SK-N-SH (cell line): ENCODE data around the gene FAM124A. TPM values are rescaled to one million over a fixed set of nuclear protein-coding genes. Genes with fewer than 3 reads are reported as not detected.

Experiments used
- CTCF ChIA-PET: fragments of 300-600, 350-600 bp; formaldehyde crosslinking; extraction: SDS; loops from one replicate; lab custom pipeline; 2021; lab: Yijun Ruan, JAX
- POLR2A ChIA-PET: fragments of 350-600 bp; sonication (Branson Sonifier 250); formaldehyde crosslinking; extraction: SDS; loops from one replicate; lab custom pipeline; 2020; ENCODE audit warnings: antibody characterized with exemption, inconsistent platforms; lab: Yijun Ruan, JAX
- DNase-seq: peaks from one replicate; pipeline ENCODE4 v3.0.0; 2012
- H2AFZ ChIP-seq: fragments of 200-600 bp; sonication (generic); 2 replicates; pipeline ENCODE4 v1.8.1; 2016; ENCODE audit warnings: antibody characterized with exemption, mild to moderate bottlenecking, low read depth
- H3F3A ChIP-seq: fragments of 200-600 bp; sonication (generic); replicated peaks from 2 replicates; pipeline ENCODE3; 2016; ENCODE audit warnings: antibody characterized with exemption, mild to moderate bottlenecking; ENCODE audit not compliant: insufficient read depth
- H3K27ac ChIP-seq, 2 experiments: fragments of 200-500 bp in 1 of 2; fragments of 200-600 bp in 1 of 2; sonication (Bioruptor generic) in 1 of 2; sonication (generic), shearing (Covaris generic) in 1 of 2; 2 replicates each; pipeline versions ENCODE4 v1.5.1 to v1.6.1; 2014 to 2016; ENCODE audit warnings: low read depth in 2 of 2, inconsistent platforms in 1 of 2, low read length in 1 of 2, mild to moderate bottlenecking in 1 of 2, mixed read lengths in 1 of 2
- H3K27me3 ChIP-seq: fragments of 200-600 bp; sonication (generic), shearing (Covaris generic); 2 replicates; pipeline ENCODE4 v1.6.1; 2016; ENCODE audit warnings: mixed run types; ENCODE audit not compliant: insufficient read depth
- H3K36me3 ChIP-seq, 2 experiments: fragments of 200-500 bp in 1 of 2; fragments of 200-600 bp in 1 of 2; sonication (Bioruptor generic) in 1 of 2; sonication (generic) in 1 of 2; replicated peaks in 1 of 2; 2 replicates each; pipeline versions ENCODE3 to v1.5.1; 2014 to 2016; ENCODE audit warnings: low read length in 1 of 2, mild to moderate bottlenecking in 1 of 2; ENCODE audit not compliant: insufficient read depth in 2 of 2, control insufficient read depth in 1 of 2
- H3K4me1 ChIP-seq, 2 experiments: fragments of 200-500 bp in 1 of 2; fragments of 200-600 bp in 1 of 2; sonication (Bioruptor generic) in 1 of 2; sonication (generic), shearing (Covaris generic) in 1 of 2; 2 replicates each; pipeline versions ENCODE4 v1.5.1 to v1.6.1; 2014 to 2016; ENCODE audit warnings: low read depth in 1 of 2, low read length in 1 of 2, mixed run types in 1 of 2; ENCODE audit not compliant: insufficient read depth in 2 of 2, control insufficient read depth in 1 of 2
- H3K4me2 ChIP-seq: fragments of 200-600 bp; sonication (generic), shearing (Covaris generic); 2 replicates; pipeline ENCODE4 v1.6.1; 2017; ENCODE audit warnings: mixed run types
- H3K4me3 ChIP-seq, 2 experiments: fragments of 200-500 bp in 1 of 2; fragments of 200-600 bp in 1 of 2; sonication (Bioruptor generic) in 1 of 2; sonication (generic), shearing (Covaris generic) in 1 of 2; 2 replicates each; pipeline versions ENCODE4 v1.5.1 to v1.8.1; 2014 to 2016; ENCODE audit warnings: low read depth in 2 of 2, inconsistent platforms in 1 of 2, low read length in 1 of 2, mild to moderate bottlenecking in 1 of 2, mixed read lengths in 1 of 2, moderate library complexity in 1 of 2
- H3K79me2 ChIP-seq: fragments of 200-600 bp; sonication (generic); 2 replicates; pipeline ENCODE4 v1.8.1; 2017; ENCODE audit warnings: mild to moderate bottlenecking; ENCODE audit not compliant: insufficient read depth
- H3K9ac ChIP-seq: fragments of 200-600 bp; sonication (generic); 2 replicates; pipeline ENCODE4 v1.6.1; 2017; ENCODE audit warnings: mixed run types
- H3K9me2 ChIP-seq: fragments of 200-600 bp; sonication (generic); 2 replicates; pipeline ENCODE4 v1.6.1; 2017; ENCODE audit warnings: mixed run types
- H3K9me3 ChIP-seq: fragments of 200-600 bp; sonication (generic); 2 replicates; pipeline ENCODE4 v1.6.1; 2017; ENCODE audit warnings: mixed run types, mild to moderate bottlenecking, moderate library complexity
- H4K20me1 ChIP-seq: fragments of 200-600 bp; sonication (generic); 2 replicates; pipeline ENCODE4 v1.6.1; 2017; ENCODE audit warnings: mild to moderate bottlenecking, mixed run types; ENCODE audit not compliant: insufficient read depth
- EZH2phosphoT487 ChIP-seq: fragments of 200-600 bp; sonication (generic); IDR thresholded peaks from 2 replicates; pipeline ENCODE4 v1.6.1; 2017; ENCODE audit warnings: low read depth, mixed run types, mild to moderate bottlenecking, antibody characterized with exemption, moderate library complexity, borderline replicate concordance
- FOXJ3 ChIP-seq: sonication (generic); formaldehyde crosslinking; IDR thresholded peaks from 2 replicates; pipeline ENCODE4 v1.5.1; 2020; ENCODE audit warnings: mild to moderate bottlenecking, missing genetic modification reagents
- FOXM1 ChIP-seq: IDR thresholded peaks from 2 replicates; pipeline ENCODE4 v1.4.0; 2012; ENCODE audit warnings: low read depth, mild to moderate bottlenecking
- GABPA ChIP-seq: IDR thresholded peaks from 2 replicates; pipeline ENCODE4 v1.4.0; 2012; ENCODE audit warnings: low read depth, mild to moderate bottlenecking
- GATA2 ChIP-seq: sonication (generic); formaldehyde crosslinking; IDR thresholded peaks from 2 replicates; pipeline ENCODE4 v1.5.0; 2020; ENCODE audit warnings: mild to moderate bottlenecking, missing genetic modification reagents
- IRF3 ChIP-seq: fragments of 150-350 bp; IDR thresholded peaks from 2 replicates; pipeline ENCODE4 v1.6.1; 2016; ENCODE audit warnings: mild to moderate bottlenecking, low read depth, low read length
- JUND ChIP-seq: IDR thresholded peaks from 2 replicates; pipeline ENCODE4 v1.4.0; 2012
- MEF2A ChIP-seq: IDR thresholded peaks from 2 replicates; pipeline ENCODE4 v1.4.0; 2012; ENCODE audit warnings: low read depth, borderline replicate concordance
- MXI1 ChIP-seq: IDR thresholded peaks from 2 replicates; pipeline ENCODE4 v1.6.1; 2012; ENCODE audit warnings: mild to moderate bottlenecking, low read depth, low read length, improper control_type of control experiment
- NRF1 ChIP-seq: IDR thresholded peaks from 2 replicates; pipeline ENCODE4 v1.6.1; 2012; ENCODE audit warnings: low read depth, mild to moderate bottlenecking, low read length
- RFX5 ChIP-seq: IDR thresholded peaks from 2 replicates; pipeline ENCODE4 v1.6.1; 2012; ENCODE audit warnings: mild to moderate bottlenecking, improper control_type of control experiment, low read length
- USF1 ChIP-seq: IDR thresholded peaks from 2 replicates; pipeline ENCODE4 v1.4.0; 2012; ENCODE audit warnings: low read depth, borderline replicate concordance
- USF2 ChIP-seq: fragments of 150-350 bp; IDR thresholded peaks from 2 replicates; pipeline ENCODE4 v1.6.1; 2017; ENCODE audit warnings: antibody characterized with exemption, low read length, low read depth, borderline replicate concordance
- ZBTB33 ChIP-seq: IDR thresholded peaks from 2 replicates; pipeline ENCODE4 v1.4.0; 2012; ENCODE audit warnings: low read depth, borderline replicate concordance
- WGBS: methylation state at CpG from one replicate; pipeline ENCODE4 v1.1.6; 2017; ENCODE audit warnings: low lambda C conversion rate; 5-methylcytosine and 5-hydroxymethylcytosine counted together
- polyA plus RNA-seq, 3 experiments: library from polyadenylated mRNA; depleted of rRNA; stranded (reverse); fragments of >200 nt; gene quantifications; 2 replicates each; pipeline ENCODE4 v1.2.3, GENCODE V29; 2012

FAM124A gene
- polyA plus RNA-seq, 1 of the 3 experiments (the other 2 are of a cell fraction), result 1.5 TPM

GRCh38 chr13:51311231-51311630 lies 89.0 kb downstream of the FAM124A start (continued):
- TF ChIP-seq ZBTB33, result no peak
- TF ChIP-seq NRF1, result no peak
- TF ChIP-seq GATA2 (CRISPR knock-in tag), result no peak
- TF ChIP-seq USF2, result no peak
- no peak for TF ChIP-seq GABPA
- no peak for TF ChIP-seq IRF3
- no peak for TF ChIP-seq JUND
- no peak for TF ChIP-seq MEF2A
- TF ChIP-seq FOXM1, result no peak
- TF ChIP-seq, all 33 proteins: peak for 0

- H3K9me3 ChIP-seq, result no peaks in the 10 kb centered on the region
- 76% methylated on average over 5 of the region's 5 CpGs for WGBS
These were observed 89.8 kb downstream of the FAM124A start for GRCh38 chr13:51311957-51312520.

More at GRCh38 chr13:51311957-51312520, 89.8 kb downstream of the FAM124A start:
- no peak for DNase-seq
- H3K4me1 ChIP-seq, result peaks cover 0 to 8% of the 10 kb centered on the region in 2 experiments; a peak in 1 of 4 replicates
- no peak overlapping the region for H3K9ac ChIP-seq
- TF ChIP-seq USF1 (no peak), GABPA (no peak), MEF2A (no peak), NRF1 (no peak), FOXJ3 (CRISPR knock-in tag) (no peak), RFX5 (no peak), MXI1 (no peak), USF2 (no peak), EZH2phosphoT487 (no peak), JUND (no peak), ZBTB33 (no peak), FOXM1 (no peak)
- no peaks in the 10 kb centered on the region for H3K9me2 ChIP-seq
- H3K27ac ChIP-seq, result no peak overlapping the region
- no peaks in the 10 kb centered on the region for H3K36me3 ChIP-seq
- no peak overlapping the region for H2AFZ ChIP-seq
- H3K79me2 ChIP-seq, result no peaks in the 10 kb centered on the region
- ChIA-PET POLR2A (no interaction called here), CTCF (interaction anchor here (1.2 to 1.5 kb wide), 3 partner anchors 15 to 164 kb away, joined by 3 to 9 read pairs (median 6); no protein-coding TSS in a partner anchor)
- no peak overlapping the region for H3K4me3 ChIP-seq
- no peaks in the 10 kb centered on the region for H4K20me1 ChIP-seq
- no peaks in the 10 kb centered on the region; the same call in 1 of the 2 replicates for H3K27me3 ChIP-seq
- no peaks in the 10 kb centered on the region for H3F3A ChIP-seq
- H3K4me2 ChIP-seq, result no peak overlapping the region
